Measurements from ENCODE around the gene BGLAP.

The BGLAP gene

DNA sequence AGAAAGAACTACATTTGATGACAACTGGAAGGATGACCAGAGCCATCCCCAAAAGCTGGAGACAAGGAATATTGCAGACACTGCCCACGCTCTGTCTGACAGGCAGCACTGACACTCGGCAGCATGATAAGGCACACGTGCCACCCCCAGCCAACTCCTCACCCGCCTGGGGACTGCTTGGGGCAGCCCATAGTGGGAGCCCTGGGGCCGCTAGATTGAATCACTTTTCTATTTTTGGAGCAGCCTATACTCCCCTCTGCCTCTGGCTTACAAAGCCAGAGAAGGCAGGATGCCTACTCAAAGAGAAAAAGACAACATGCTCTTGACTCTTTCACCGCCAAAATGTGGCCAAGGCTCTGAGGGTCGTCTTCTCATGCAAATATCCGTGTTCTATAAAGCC, 39.3 kb downstream of the BGLAP start:
- DNase-seq (ENCODE audit: low spot score) (no peak), ATAC-seq (ENCODE audit: low read depth) (no peak)
- peak overlapping the region; percentile 85 for H3K4me3 ChIP-seq (ENCODE audit: severe bottlenecking)
- TF ChIP-seq, protein P1, sequence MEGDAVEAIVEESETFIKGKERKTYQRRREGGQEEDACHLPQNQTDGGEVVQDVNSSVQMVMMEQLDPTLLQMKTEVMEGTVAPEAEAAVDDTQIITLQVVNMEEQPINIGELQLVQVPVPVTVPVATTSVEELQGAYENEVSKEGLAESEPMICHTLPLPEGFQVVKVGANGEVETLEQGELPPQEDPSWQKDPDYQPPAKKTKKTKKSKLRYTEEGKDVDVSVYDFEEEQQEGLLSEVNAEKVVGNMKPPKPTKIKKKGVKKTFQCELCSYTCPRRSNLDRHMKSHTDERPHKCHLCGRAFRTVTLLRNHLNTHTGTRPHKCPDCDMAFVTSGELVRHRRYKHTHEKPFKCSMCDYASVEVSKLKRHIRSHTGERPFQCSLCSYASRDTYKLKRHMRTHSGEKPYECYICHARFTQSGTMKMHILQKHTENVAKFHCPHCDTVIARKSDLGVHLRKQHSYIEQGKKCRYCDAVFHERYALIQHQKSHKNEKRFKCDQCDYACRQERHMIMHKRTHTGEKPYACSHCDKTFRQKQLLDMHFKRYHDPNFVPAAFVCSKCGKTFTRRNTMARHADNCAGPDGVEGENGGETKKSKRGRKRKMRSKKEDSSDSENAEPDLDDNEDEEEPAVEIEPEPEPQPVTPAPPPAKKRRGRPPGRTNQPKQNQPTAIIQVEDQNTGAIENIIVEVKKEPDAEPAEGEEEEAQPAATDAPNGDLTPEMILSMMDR (IDR thresholded peaks at IDR 0.05; ENCODE audit: poor library complexity, severe bottlenecking), result no peak
- H3K9me3 ChIP-seq (ENCODE audit: severe bottlenecking), result no peaks in the 10 kb centered on the region
- peaks cover 14% of the 10 kb centered on the region for H3K4me1 ChIP-seq (ENCODE audit: insufficient read depth, poor library complexity, severe bottlenecking)
- H3K36me3 ChIP-seq (ENCODE audit: low read depth), result peaks cover 49% of the 10 kb centered on the region
- peak overlapping the region; percentile 65 for H3K27ac ChIP-seq (ENCODE audit: poor library complexity, severe bottlenecking)
- no peaks in the 10 kb centered on the region for H3K27me3 ChIP-seq (ENCODE audit: insufficient read depth, poor library complexity, severe bottlenecking)

DNA sequence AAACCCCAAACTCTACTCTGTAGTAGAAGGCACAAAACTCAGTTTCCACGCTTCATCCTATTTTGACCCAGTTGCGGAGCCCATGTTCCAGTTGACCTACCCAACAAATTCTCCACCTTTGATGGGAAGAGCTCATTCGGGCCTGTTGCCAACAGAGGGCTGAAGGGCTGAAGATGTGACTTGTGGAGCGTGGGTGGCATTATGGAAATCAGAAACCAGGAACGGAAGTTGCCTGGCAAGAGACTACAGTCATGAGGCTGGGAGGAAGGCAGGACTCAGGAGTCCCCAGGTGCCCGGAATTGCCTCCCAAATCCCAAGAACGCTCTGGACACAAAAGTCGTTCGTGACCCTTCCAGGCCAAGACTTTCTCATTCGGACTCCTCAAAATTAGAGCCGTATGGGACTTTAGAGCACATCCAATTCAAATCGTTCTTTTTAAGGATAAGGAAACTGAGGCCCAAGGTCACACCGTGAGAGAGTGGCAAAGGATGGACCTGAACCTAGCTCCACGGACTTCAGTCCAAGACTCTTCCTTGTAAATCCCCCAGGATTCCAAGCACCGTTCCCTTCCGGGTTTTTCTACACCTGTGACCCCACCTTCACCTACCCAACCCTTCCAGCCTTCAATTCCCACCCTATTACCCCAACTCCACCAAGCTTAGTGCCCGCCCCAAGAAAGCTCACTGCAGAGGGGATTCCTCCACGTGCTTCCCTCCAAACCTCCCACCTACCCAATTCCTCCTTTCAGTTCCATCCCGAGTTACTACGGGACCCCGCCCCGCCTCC, 39.9 kb downstream of the BGLAP start:
- Histone ChIP-seq H3K27me3 (ENCODE audit: insufficient read depth, poor library complexity, severe bottlenecking) (no peaks in the 10 kb centered on the region), H3K4me1 (ENCODE audit: insufficient read depth, poor library complexity, severe bottlenecking) (peaks cover 14% of the 10 kb centered on the region), H3K27ac (ENCODE audit: poor library complexity, severe bottlenecking) (peak overlapping the region; percentile 65), H3K9me3 (ENCODE audit: severe bottlenecking) (no peaks in the 10 kb centered on the region), H3K4me3 (ENCODE audit: severe bottlenecking) (peak overlapping the region; percentile 85), H3K36me3 (ENCODE audit: low read depth) (peaks cover 48% of the 10 kb centered on the region)
- ATAC-seq (ENCODE audit: low read depth) (peak; percentile 30), DNase-seq (ENCODE audit: low spot score) (no peak)
- TF ChIP-seq, protein P1 (IDR thresholded peaks at IDR 0.05; ENCODE audit: poor library complexity, severe bottlenecking), result no peak

DNA sequence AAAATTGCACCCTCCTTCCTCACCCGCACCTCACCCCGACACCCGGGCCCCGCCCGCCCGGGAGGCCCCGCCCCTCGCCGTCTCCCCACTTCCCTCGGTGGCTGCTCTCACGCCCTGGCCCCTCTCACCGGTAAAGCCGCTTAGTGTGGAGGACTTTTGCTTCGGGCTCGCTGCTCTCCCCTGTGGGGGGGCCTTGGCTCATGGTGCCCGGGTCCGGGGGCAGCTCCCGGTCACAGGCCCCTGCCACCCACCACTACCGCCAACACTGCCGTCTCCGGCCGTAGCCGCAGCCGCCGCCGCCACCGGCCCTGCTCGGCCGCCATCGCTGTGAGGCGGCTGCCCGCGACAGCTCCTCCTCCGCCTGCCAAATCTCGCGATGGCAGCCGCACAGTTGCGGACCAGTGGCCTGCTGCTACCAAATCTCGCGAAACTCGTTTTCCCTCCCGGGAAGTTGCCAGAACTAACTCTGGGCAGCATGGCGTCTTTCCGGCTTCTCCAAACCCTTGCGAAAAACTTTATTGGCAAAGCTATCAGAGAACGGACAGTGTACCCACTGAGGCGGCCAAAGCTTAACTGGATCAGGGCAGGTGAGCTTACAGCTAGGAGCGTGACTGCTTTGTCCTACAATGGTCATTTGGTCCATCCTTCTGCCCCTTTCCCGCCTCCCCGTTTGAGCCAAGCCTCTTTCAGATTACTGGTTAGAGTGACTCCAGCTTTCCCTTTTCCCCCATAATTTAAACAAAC, 40.7 kb downstream of the BGLAP start, which contains the start of gene SMG5:
Gene SMG5 (minus strand): TSS at position 347 of the 744 bp plus-strand sequence. CDS start 145 bp downstream, at position 202.
- no peaks in the 10 kb centered on the region for H3K9me3 ChIP-seq (ENCODE audit: severe bottlenecking)
- peak; percentile 87 for ATAC-seq (ENCODE audit: low read depth)
- peak within 1 kb of the TSS; percentile 85 for H3K4me3 ChIP-seq (ENCODE audit: severe bottlenecking)
- DNase-seq (ENCODE audit: low spot score), result peak; percentile 96
- peaks cover 14% of the 10 kb centered on the region for H3K4me1 ChIP-seq (ENCODE audit: insufficient read depth, poor library complexity, severe bottlenecking)
- TF ChIP-seq, protein P1 (IDR thresholded peaks at IDR 0.05; ENCODE audit: poor library complexity, severe bottlenecking), result no peak
- peak within 1 kb of the TSS; percentile 65 for H3K27ac ChIP-seq (ENCODE audit: poor library complexity, severe bottlenecking)
- H3K27me3 ChIP-seq (ENCODE audit: insufficient read depth, poor library complexity, severe bottlenecking), result no peaks in the 10 kb centered on the region
- H3K36me3 ChIP-seq (ENCODE audit: low read depth), result peaks cover 40% of the 10 kb centered on the region

DNA sequence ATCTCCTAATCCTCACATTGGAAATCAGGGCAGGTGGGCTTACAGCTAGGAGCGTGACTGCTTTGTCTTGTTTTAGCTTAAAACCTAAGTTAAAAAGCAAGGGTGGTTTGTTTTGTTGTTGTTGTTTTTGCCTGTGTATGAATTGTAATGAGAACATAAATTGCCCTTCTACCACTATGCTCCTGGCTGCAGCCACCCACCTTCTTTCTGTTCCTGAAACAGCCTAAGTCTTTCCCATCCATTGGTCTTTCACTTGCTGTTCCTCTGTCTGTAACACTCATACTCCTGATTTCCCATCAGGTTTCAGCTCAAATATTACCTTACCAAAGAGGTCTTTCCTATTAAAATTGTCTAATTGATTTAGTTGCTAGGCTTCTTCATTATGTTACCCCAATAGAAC, 41.5 kb downstream of the BGLAP start:
- Histone ChIP-seq H3K27me3 (ENCODE audit: insufficient read depth, poor library complexity, severe bottlenecking) (no peaks in the 10 kb centered on the region), H3K4me3 (ENCODE audit: severe bottlenecking) (peak overlapping the region; percentile 85), H3K36me3 (ENCODE audit: low read depth) (peaks cover 33% of the 10 kb centered on the region), H3K9me3 (ENCODE audit: severe bottlenecking) (no peaks in the 10 kb centered on the region), H3K4me1 (ENCODE audit: insufficient read depth, poor library complexity, severe bottlenecking) (peaks cover 14% of the 10 kb centered on the region), H3K27ac (ENCODE audit: poor library complexity, severe bottlenecking) (peak overlapping the region; percentile 65)
- DNase-seq (ENCODE audit: low spot score), result no peak
- no peak for ATAC-seq (ENCODE audit: low read depth)
- TF ChIP-seq, protein P1 (IDR thresholded peaks at IDR 0.05; ENCODE audit: poor library complexity, severe bottlenecking), result no peak

Measured in RWPE2 (cell line).